ENCODE data around the gene CA9.
"Not testable (repeated sequence)": the region's sequence is repeated elsewhere in the genome, so short reads cannot be mapped to it uniquely, and the experiment has no call there.

Gene CA9

GRCh38 chr9:35673132-35674024, at the start of gene CA9:
Gene CA9 (plus strand): TSS chr9:35673928. CDS start chr9:35673960, 32 bp downstream.
- no peak for DNase-seq (ENCODE audit: low read depth)

- DNase-seq (ENCODE audit: low read depth), result no peak
These were observed 46.2 kb upstream of the CA9 start for GRCh38 chr9:35627575-35627974.

- no peak for DNase-seq (ENCODE audit: low read depth)
These were observed 45.2 kb upstream of the CA9 start for GRCh38 chr9:35628389-35628991.

- DNase-seq (ENCODE audit: low read depth), result no peak
These were observed 44.1 kb upstream of the CA9 start for GRCh38 chr9:35629597-35629996.

GRCh38 chr9:35635730-35636129, 38.0 kb upstream of the CA9 start:
- no peak for DNase-seq (ENCODE audit: low read depth)

GRCh38 chr9:35636135-35636876, 37.4 kb upstream of the CA9 start:
- no peak for DNase-seq (ENCODE audit: low read depth)

- not testable (repeated sequence) for DNase-seq (ENCODE audit: low read depth)
These were observed 36.9 kb upstream of the CA9 start for GRCh38 chr9:35636877-35637246.

- DNase-seq (ENCODE audit: low read depth), result not testable (repeated sequence)
These were observed 36.2 kb upstream of the CA9 start for GRCh38 chr9:35637427-35637955.

- not testable (repeated sequence) for DNase-seq (ENCODE audit: low read depth)
These were observed 35.0 kb upstream of the CA9 start for GRCh38 chr9:35638751-35639150.

- DNase-seq (ENCODE audit: low read depth), result not testable (repeated sequence)
These were observed 34.5 kb upstream of the CA9 start for GRCh38 chr9:35639225-35639624.

GRCh38 chr9:35639631-35640030, 34.1 kb upstream of the CA9 start:
- DNase-seq (ENCODE audit: low read depth), result no peak

GRCh38 chr9:35640431-35640830, 33.3 kb upstream of the CA9 start:
- not testable (repeated sequence) for DNase-seq (ENCODE audit: low read depth)

- DNase-seq (ENCODE audit: low read depth), result not testable (repeated sequence)
These were observed 32.2 kb upstream of the CA9 start for GRCh38 chr9:35641478-35641877.

- DNase-seq (ENCODE audit: low read depth), result no peak
These were observed 30.7 kb upstream of the CA9 start for GRCh38 chr9:35643046-35643445.

GRCh38 chr9:35645736-35646135, 28.0 kb upstream of the CA9 start:
- DNase-seq (ENCODE audit: low read depth), result not testable (repeated sequence)

- no peak for DNase-seq (ENCODE audit: low read depth)
These were observed 27.6 kb upstream of the CA9 start for GRCh38 chr9:35646153-35646532.

GRCh38 chr9:35646533-35647265, 27.0 kb upstream of the CA9 start:
- peak; percentile 87 for DNase-seq (ENCODE audit: low read depth)

- DNase-seq (ENCODE audit: low read depth), result no peak
These were observed 24.0 kb upstream of the CA9 start for GRCh38 chr9:35649431-35650340.

- DNase-seq (ENCODE audit: low read depth), result no peak
These were observed 23.2 kb upstream of the CA9 start, which contains the start of gene SIT1 for GRCh38 chr9:35650341-35651158. Gene SIT1 (minus strand): TSS chr9:35650931. CDS start chr9:35650853, 78 bp downstream.
